WTC11 (cell line): ENCODE data around the gene HEPACAM.

Experiments
- ETV6 ChIP-seq: sonication (generic); formaldehyde crosslinking; IDR thresholded peaks from 2 replicates; pipeline ENCODE4 v1.8.1; 2022; ENCODE audit warnings: mild to moderate bottlenecking, missing genetic modification reagents
- FOXP1 ChIP-seq: sonication (generic); formaldehyde crosslinking; IDR thresholded peaks from 2 replicates; pipeline ENCODE4 v1.8.0; 2022; ENCODE audit warnings: missing genetic modification reagents, mild to moderate bottlenecking, moderate library complexity, borderline replicate concordance
- NFYB ChIP-seq: sonication (generic); formaldehyde crosslinking; conservative IDR thresholded peaks from 2 replicates; pipeline ENCODE4 v1.8.0; 2022; ENCODE audit warnings: low read depth, missing genetic modification reagents
- TF ChIP-seq, protein P1 (sequence below): sonication (generic); formaldehyde crosslinking; conservative IDR thresholded peaks from 2 replicates; pipeline ENCODE4 v1.8.1; 2022; ENCODE audit warnings: mild to moderate bottlenecking, missing genetic modification reagents
- TF ChIP-seq, protein P2 (sequence below): fragments of 200-600 bp; IDR thresholded peaks from 2 replicates; pipeline ENCODE4 v1.8.0; 2022; ENCODE audit warnings: antibody characterized with exemption

DNA sequence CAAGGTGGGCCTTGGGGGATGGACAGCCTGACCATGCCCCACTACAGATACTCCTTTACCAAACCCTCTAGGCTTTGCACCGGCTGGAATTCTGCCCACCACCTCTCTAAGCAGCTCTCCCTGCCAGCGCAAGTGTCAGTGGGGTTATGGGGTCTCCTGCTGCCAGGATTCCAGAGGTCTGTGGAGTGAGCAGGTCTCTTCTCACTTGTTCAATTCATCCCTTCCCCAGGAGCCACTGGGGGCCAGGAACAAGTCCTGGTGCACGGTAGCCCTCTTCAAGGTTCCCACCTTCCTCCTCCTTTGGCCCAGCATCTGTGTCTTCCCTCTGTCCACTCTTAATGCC is 48.6 kb upstream of the HEPACAM start:
- TF ChIP-seq, protein P1, sequence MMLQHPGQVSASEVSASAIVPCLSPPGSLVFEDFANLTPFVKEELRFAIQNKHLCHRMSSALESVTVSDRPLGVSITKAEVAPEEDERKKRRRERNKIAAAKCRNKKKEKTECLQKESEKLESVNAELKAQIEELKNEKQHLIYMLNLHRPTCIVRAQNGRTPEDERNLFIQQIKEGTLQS (CRISPR knock-in tag) = no peak
- TF ChIP-seq FOXP1 (CRISPR knock-in tag) (no peak), ETV6 (CRISPR knock-in tag) (no peak), NFYB (CRISPR knock-in tag) (no peak)
- TF ChIP-seq, protein P2, sequence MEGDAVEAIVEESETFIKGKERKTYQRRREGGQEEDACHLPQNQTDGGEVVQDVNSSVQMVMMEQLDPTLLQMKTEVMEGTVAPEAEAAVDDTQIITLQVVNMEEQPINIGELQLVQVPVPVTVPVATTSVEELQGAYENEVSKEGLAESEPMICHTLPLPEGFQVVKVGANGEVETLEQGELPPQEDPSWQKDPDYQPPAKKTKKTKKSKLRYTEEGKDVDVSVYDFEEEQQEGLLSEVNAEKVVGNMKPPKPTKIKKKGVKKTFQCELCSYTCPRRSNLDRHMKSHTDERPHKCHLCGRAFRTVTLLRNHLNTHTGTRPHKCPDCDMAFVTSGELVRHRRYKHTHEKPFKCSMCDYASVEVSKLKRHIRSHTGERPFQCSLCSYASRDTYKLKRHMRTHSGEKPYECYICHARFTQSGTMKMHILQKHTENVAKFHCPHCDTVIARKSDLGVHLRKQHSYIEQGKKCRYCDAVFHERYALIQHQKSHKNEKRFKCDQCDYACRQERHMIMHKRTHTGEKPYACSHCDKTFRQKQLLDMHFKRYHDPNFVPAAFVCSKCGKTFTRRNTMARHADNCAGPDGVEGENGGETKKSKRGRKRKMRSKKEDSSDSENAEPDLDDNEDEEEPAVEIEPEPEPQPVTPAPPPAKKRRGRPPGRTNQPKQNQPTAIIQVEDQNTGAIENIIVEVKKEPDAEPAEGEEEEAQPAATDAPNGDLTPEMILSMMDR = no peak
